Suprapubic skin (tissue), 4 donors: ENCODE data around the gene TOP2B.

Experiments
- CTCF ChIP-seq, 2 donors: fragments of 200-600 bp in 1 of 2; fragments of 450-650 bp in 1 of 2; sonication (generic) in 1 of 2; IDR thresholded peaks; one replicate each; pipeline ENCODE4 v1.5.1; 2016 to 2019; ENCODE audit warnings: antibody characterized with exemption in 2 of 2, mild to moderate bottlenecking in 1 of 2, moderate library complexity in 1 of 2
- POLR2A ChIP-seq, 2 donors: fragments of 450-650 bp; IDR thresholded peaks; one replicate each; pipeline ENCODE4 v1.6.1; 2017; ENCODE audit warnings: antibody characterized with exemption in 2 of 2, mild to moderate bottlenecking in 2 of 2, moderate library complexity in 2 of 2
- POLR2AphosphoS5 ChIP-seq, 3 donors: sonication (generic); formaldehyde crosslinking; IDR thresholded peaks; one replicate each; pipeline ENCODE4 v1.6.1; 2017; ENCODE audit warnings: antibody characterized with exemption in 3 of 3

GRCh38 chr3:25633919-25634318, 30.8 kb downstream of the TOP2B start:
- TF ChIP-seq POLR2A (IDR thresholded peaks at IDR 0.05) (no peak), POLR2AphosphoS5 (IDR thresholded peaks at IDR 0.05) (no peak), CTCF (IDR thresholded peaks at IDR 0.05) (no peak)
